Colonic mucosa (tissue), 4 donors: ENCODE results near the gene HSDL2. TPM values are rescaled to one million over a fixed set of nuclear protein-coding genes. Genes with fewer than 3 reads are reported as not detected.
"Not testable (repeated sequence)": the region's sequence is repeated elsewhere in the genome, so short reads cannot be mapped to it uniquely, and the experiment has no call there.

Experiments
- DNase-seq: peaks from one replicate; pipeline ENCODE4 v3.0.0-alpha.2; 2020
- H3K27ac ChIP-seq: fragments of 200-600 bp; one replicate; pipeline ENCODE4 v1.8.0; 2021
- H3K27me3 ChIP-seq: fragments of 200-600 bp; one replicate; pipeline ENCODE4 v1.8.0; 2021
- H3K36me3 ChIP-seq: fragments of 200-600 bp; one replicate; pipeline ENCODE4 v1.8.0; 2021
- H3K4me1 ChIP-seq: fragments of 200-600 bp; one replicate; pipeline ENCODE4 v1.8.0; 2021; ENCODE audit warnings: mild to moderate bottlenecking
- H3K4me3 ChIP-seq: fragments of 200-600 bp; one replicate; pipeline ENCODE4 v1.8.0; 2021
- H3K9ac ChIP-seq, 2 donors: one replicate each; pipeline ENCODE4 v1.7.0; 2013; ENCODE audit warnings: control low read depth in 2 of 2, low read depth in 2 of 2, low read length in 2 of 2
- H3K9me3 ChIP-seq: fragments of 200-600 bp; one replicate; pipeline ENCODE4 v1.8.0; 2021
- CTCF ChIP-seq: fragments of 200-600 bp; IDR thresholded peaks from one replicate; pipeline ENCODE4 v1.8.0; 2022; ENCODE audit warnings: antibody characterized with exemption, mild to moderate bottlenecking
- intact Hi-C: fragments of 100-400 bp; cut with DNase I; formaldehyde crosslinking; loops from one replicate; pipeline ENCODE4 v1.14.1; 2022
- total RNA-seq, 2 donors: library from RNA; stranded (reverse); fragmentation: NEBNext Ultra II Directional in 1 of 2; extraction: Animal tissue kit (Norgen Biotek cat#: 25700) in 1 of 2; gene quantifications; one replicate each; pipeline ENCODE4 v1.2.1, GENCODE V29; 2021
- donor health status: healthy.
- donor health status: DM: no; HTN: no; CAD: no.
- donor health status: DM: no; HTN: no; CAD: no.

The HSDL2 gene
- total RNA-seq, 2 donors from 2014 or later, result 45.4 to 48.9 TPM

- TF ChIP-seq CTCF, result no peak
- intact Hi-C loops, result no loop called here
- no peak for DNase-seq
- Histone ChIP-seq H3K36me3 (no peaks in the 10 kb centered on the region), H3K27me3 (no peaks in the 10 kb centered on the region), H3K9ac (no peak overlapping the region), H3K9me3 (no peaks in the 10 kb centered on the region), H3K4me1 (no peaks in the 10 kb centered on the region), H3K4me3 (no peak overlapping the region), H3K27ac (no peak overlapping the region)
These were observed 126.7 kb downstream of the HSDL2 start for GRCh38 chr9:112506571-112506970.

GRCh38 chr9:112507001-112507680 lies 127.2 kb downstream of the HSDL2 start:
- Histone ChIP-seq H3K9me3 (no peaks in the 10 kb centered on the region), H3K27ac (no peak overlapping the region), H3K27me3 (no peaks in the 10 kb centered on the region), H3K4me1 (no peaks in the 10 kb centered on the region), H3K9ac (no peak overlapping the region), H3K4me3 (no peak overlapping the region), H3K36me3 (no peaks in the 10 kb centered on the region)
- TF ChIP-seq CTCF, result no peak
- intact Hi-C loops, result no loop called here
- no peak for DNase-seq

GRCh38 chr9:112508377-112508776 lies 128.5 kb downstream of the HSDL2 start:
- no peak for DNase-seq
- H3K27me3 ChIP-seq, result no peaks in the 10 kb centered on the region
- H3K9ac ChIP-seq, result no peak overlapping the region
- H3K9me3 ChIP-seq, result no peaks in the 10 kb centered on the region
- intact Hi-C loops, result no loop called here
- no peaks in the 10 kb centered on the region for H3K4me1 ChIP-seq
- H3K4me3 ChIP-seq, result no peak overlapping the region
- no peak overlapping the region for H3K27ac ChIP-seq
- TF ChIP-seq CTCF, result no peak
- no peaks in the 10 kb centered on the region for H3K36me3 ChIP-seq

- intact Hi-C loops, H3K9me3 ChIP-seq, H3K4me3 ChIP-seq: not testable (repeated sequence)
These were observed 132.5 kb downstream of the HSDL2 start for GRCh38 chr9:112512377-112512776.

GRCh38 chr9:112516769-112517168 lies 136.9 kb downstream of the HSDL2 start:
- no peak for DNase-seq
- intact Hi-C loops, result no loop called here
- H3K9me3 ChIP-seq, result no peaks in the 10 kb centered on the region

More at GRCh38 chr9:112512377-112512776, 132.5 kb downstream of the HSDL2 start:
- H3K9ac ChIP-seq, DNase-seq, H3K36me3 ChIP-seq, H3K27me3 ChIP-seq, H3K4me1 ChIP-seq, H3K27ac ChIP-seq: not testable (repeated sequence)

More at GRCh38 chr9:112516769-112517168, 136.9 kb downstream of the HSDL2 start:
- Histone ChIP-seq H3K4me1 (no peaks in the 10 kb centered on the region), H3K27ac (no peak overlapping the region), H3K36me3 (no peaks in the 10 kb centered on the region), H3K9ac (no peak overlapping the region), H3K27me3 (no peaks in the 10 kb centered on the region), H3K4me3 (no peak overlapping the region)
- no peak for TF ChIP-seq CTCF
